Stimulated activated CD8-positive, alpha-beta memory T cell treated with anti-CD3 and anti-CD28 coated beads, Interleukin-4, amount 100 ng/mL, for 1 hour (primary cell): ENCODE results near the gene TEX264.
"Not testable (repeated sequence)": the region's sequence is repeated elsewhere in the genome, so short reads cannot be mapped to it uniquely, and the experiment has no call there.

Source experiments
- DNase-seq, 2 donors: peaks; one replicate each; pipeline ENCODE4 v3.0.0-alpha.2; 2020; ENCODE audit warnings: low read depth in 2 of 2, low spot score in 1 of 2

TEX264 gene

GRCh38 chr3:51715231-51715976, 44.4 kb downstream of the TEX264 start:
- no peak for DNase-seq

GRCh38 chr3:51715977-51716294, 44.9 kb downstream of the TEX264 start:
- no peak for DNase-seq

- DNase-seq = no peak
Observed at GRCh38 chr3:51716805-51717204, 45.8 kb downstream of the TEX264 start.

GRCh38 chr3:51717446-51717845, 46.4 kb downstream of the TEX264 start:
- no peak for DNase-seq

GRCh38 chr3:51717947-51718346, 46.9 kb downstream of the TEX264 start:
- no peak for DNase-seq

- DNase-seq = no peak
Observed at GRCh38 chr3:51718547-51719409, 47.7 kb downstream of the TEX264 start.

GRCh38 chr3:51719410-51720025, 48.5 kb downstream of the TEX264 start:
- DNase-seq = no peak

GRCh38 chr3:51720292-51721061, 49.4 kb downstream of the TEX264 start:
- no peak for DNase-seq

- no peak for DNase-seq
Observed at GRCh38 chr3:51721062-51721745, 50.2 kb downstream of the TEX264 start.

GRCh38 chr3:51722362-51722761, 51.3 kb downstream of the TEX264 start:
- no peak for DNase-seq

GRCh38 chr3:51727500-51727899, 56.4 kb downstream of the TEX264 start:
- no peak for DNase-seq

GRCh38 chr3:51729042-51729633, 58.1 kb downstream of the TEX264 start:
- no peak for DNase-seq

- DNase-seq = no peak
Observed at GRCh38 chr3:51733859-51734571, 63.0 kb downstream of the TEX264 start.

- DNase-seq = no peak
Observed at GRCh38 chr3:51734572-51734907, 63.5 kb downstream of the TEX264 start.

- DNase-seq = no peak
Observed at GRCh38 chr3:51735039-51735438, 64.0 kb downstream of the TEX264 start.

GRCh38 chr3:51735950-51736349, 64.9 kb downstream of the TEX264 start:
- DNase-seq = no peak

GRCh38 chr3:51739110-51739509, 68.1 kb downstream of the TEX264 start:
- no peak for DNase-seq

GRCh38 chr3:51742320-51742719, 71.3 kb downstream of the TEX264 start:
- not testable (repeated sequence) for DNase-seq

GRCh38 chr3:51742978-51743377, 71.9 kb downstream of the TEX264 start:
- DNase-seq = not testable (repeated sequence)

- no peak for DNase-seq
Observed at GRCh38 chr3:51747840-51748239, 76.8 kb downstream of the TEX264 start.
